ENCODE measurements around the gene RIBC2.

Gene RIBC2

GRCh38 chr22:45420011-45420410 lies 6.5 kb downstream of the RIBC2 start:
- DNase-seq, result no peak
- H3K27ac ChIP-seq, result no peak overlapping the region
- intact Hi-C loops (cut with DNase I; ENCODE audit: low total_unique reads), result no loop called here
- no peak overlapping the region for H3K4me3 ChIP-seq
- H3K4me1 ChIP-seq, result no peaks in the 10 kb centered on the region
- H3K27me3 ChIP-seq, result no peaks in the 10 kb centered on the region
- no peak for TF ChIP-seq CTCF (IDR thresholded peaks at IDR 0.05)
- H3K9me3 ChIP-seq, result no peaks in the 10 kb centered on the region
- H3K36me3 ChIP-seq, result no peaks in the 10 kb centered on the region

- H3K9me3 ChIP-seq, result no peaks in the 10 kb centered on the region
- H3K36me3 ChIP-seq, result no peaks in the 10 kb centered on the region
- no peak overlapping the region for H3K4me3 ChIP-seq
- H3K27ac ChIP-seq, result no peak overlapping the region
- no peak for DNase-seq
- no peaks in the 10 kb centered on the region for H3K27me3 ChIP-seq
- intact Hi-C loops (cut with DNase I; ENCODE audit: low total_unique reads), result no loop called here
- no peak for TF ChIP-seq CTCF (IDR thresholded peaks at IDR 0.05)
- no peaks in the 10 kb centered on the region for H3K4me1 ChIP-seq
Observed at GRCh38 chr22:45420539-45420938, 7.0 kb downstream of the RIBC2 start.

- H3K4me3 ChIP-seq, result no peak overlapping the region
- TF ChIP-seq CTCF (IDR thresholded peaks at IDR 0.05), result no peak
- no peaks in the 10 kb centered on the region for H3K36me3 ChIP-seq
- no peaks in the 10 kb centered on the region for H3K4me1 ChIP-seq
- H3K27ac ChIP-seq, result no peak overlapping the region
- intact Hi-C loops (cut with DNase I; ENCODE audit: low total_unique reads), result no loop called here
- DNase-seq, result no peak
- H3K27me3 ChIP-seq, result peaks cover 0 to 5% of the 10 kb centered on the region in 2 donors
- no peaks in the 10 kb centered on the region for H3K9me3 ChIP-seq
Observed at GRCh38 chr22:45421349-45422055, 8.0 kb downstream of the RIBC2 start.

GRCh38 chr22:45422237-45422983 lies 8.9 kb downstream of the RIBC2 start:
- no peak overlapping the region for H3K27ac ChIP-seq
- H3K9me3 ChIP-seq, result no peaks in the 10 kb centered on the region
- intact Hi-C loops (cut with DNase I; ENCODE audit: low total_unique reads), result no loop called here
- peak in 1 of 2 donors; percentile 59 for DNase-seq
- no peaks in the 10 kb centered on the region for H3K4me1 ChIP-seq
- H3K27me3 ChIP-seq, result peaks cover 0 to 5% of the 10 kb centered on the region in 2 donors
- no peak overlapping the region for H3K4me3 ChIP-seq
- TF ChIP-seq CTCF (IDR thresholded peaks at IDR 0.05), result no peak
- no peaks in the 10 kb centered on the region for H3K36me3 ChIP-seq

GRCh38 chr22:45423524-45423923 lies 10.0 kb downstream of the RIBC2 start:
- H3K9me3 ChIP-seq, result no peaks in the 10 kb centered on the region
- H3K4me3 ChIP-seq, result no peak overlapping the region
- no peaks in the 10 kb centered on the region for H3K4me1 ChIP-seq
- intact Hi-C loops (cut with DNase I; ENCODE audit: low total_unique reads), result no loop called here
- no peak overlapping the region for H3K27ac ChIP-seq
- DNase-seq, result peak in 1 of 2 donors; percentile 20
- peaks cover 0 to 12% of the 10 kb centered on the region in 2 donors for H3K27me3 ChIP-seq
- no peak for TF ChIP-seq CTCF (IDR thresholded peaks at IDR 0.05)
- H3K36me3 ChIP-seq, result no peaks in the 10 kb centered on the region
